AG09309 (cell line): ENCODE measurements around the gene GRIN1.

Experiments used
- DNase-seq: peaks from one replicate; pipeline ENCODE4 v3.0.0-alpha.2; 2010; ENCODE audit warnings: low read depth
- H3K4me3 ChIP-seq: 2 replicates; pipeline ENCODE4 v1.5.1; 2011; ENCODE audit warnings: mild to moderate bottlenecking, low read depth, low read length, moderate library complexity; ENCODE audit not compliant: control insufficient read depth
- TF ChIP-seq, protein P1 (sequence below): IDR thresholded peaks from 2 replicates; pipeline ENCODE4 v1.5.1; 2011; ENCODE audit warnings: mild to moderate bottlenecking, low read depth, low read length, inconsistent platforms; ENCODE audit not compliant: insufficient read depth, control insufficient read depth; ENCODE audit errors: missing control alignments

Gene GRIN1

DNA sequence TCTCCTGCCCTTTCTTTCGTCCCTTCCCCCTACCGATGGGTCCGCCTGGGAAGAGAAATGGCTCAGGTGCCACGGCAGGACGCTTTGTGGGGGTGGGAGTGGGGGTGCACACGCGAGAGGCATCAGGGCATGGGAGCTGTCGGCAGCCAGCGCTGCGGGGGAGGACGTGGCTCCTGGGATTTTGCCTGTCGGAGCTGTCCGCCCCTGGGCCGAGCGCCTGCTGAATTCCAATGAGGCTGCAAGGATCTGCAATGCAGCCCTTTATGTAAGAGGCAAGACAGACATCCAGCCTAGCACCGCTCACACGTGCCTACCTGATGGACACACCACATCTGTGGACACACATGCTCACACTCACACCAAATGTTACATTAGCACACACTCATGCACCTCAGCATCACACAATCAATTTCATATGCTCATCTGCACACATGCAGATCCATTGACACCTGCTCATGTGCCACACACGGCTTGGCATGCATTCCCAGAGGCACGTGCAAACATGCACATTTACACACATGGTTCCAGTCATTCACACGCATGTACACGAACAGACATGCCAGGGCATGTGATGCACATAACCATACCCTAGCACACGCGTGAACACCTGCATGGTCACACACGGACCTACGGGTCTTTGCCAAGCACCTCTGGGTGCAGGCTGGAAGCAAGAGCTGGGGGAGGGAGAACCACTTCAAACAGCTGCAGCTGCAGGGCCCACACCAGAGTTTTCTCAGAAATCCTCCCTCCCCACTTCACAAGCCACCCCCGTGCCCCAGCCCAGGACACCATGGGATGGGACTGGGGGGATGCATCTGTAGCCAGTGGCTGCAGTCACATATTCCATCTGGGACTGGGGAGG is 1.4 kb downstream of the GRIN1 start:
- DNase-seq: no peak
- TF ChIP-seq, protein P1, sequence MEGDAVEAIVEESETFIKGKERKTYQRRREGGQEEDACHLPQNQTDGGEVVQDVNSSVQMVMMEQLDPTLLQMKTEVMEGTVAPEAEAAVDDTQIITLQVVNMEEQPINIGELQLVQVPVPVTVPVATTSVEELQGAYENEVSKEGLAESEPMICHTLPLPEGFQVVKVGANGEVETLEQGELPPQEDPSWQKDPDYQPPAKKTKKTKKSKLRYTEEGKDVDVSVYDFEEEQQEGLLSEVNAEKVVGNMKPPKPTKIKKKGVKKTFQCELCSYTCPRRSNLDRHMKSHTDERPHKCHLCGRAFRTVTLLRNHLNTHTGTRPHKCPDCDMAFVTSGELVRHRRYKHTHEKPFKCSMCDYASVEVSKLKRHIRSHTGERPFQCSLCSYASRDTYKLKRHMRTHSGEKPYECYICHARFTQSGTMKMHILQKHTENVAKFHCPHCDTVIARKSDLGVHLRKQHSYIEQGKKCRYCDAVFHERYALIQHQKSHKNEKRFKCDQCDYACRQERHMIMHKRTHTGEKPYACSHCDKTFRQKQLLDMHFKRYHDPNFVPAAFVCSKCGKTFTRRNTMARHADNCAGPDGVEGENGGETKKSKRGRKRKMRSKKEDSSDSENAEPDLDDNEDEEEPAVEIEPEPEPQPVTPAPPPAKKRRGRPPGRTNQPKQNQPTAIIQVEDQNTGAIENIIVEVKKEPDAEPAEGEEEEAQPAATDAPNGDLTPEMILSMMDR: no peak
- no peak overlapping the region for H3K4me3 ChIP-seq

DNA sequence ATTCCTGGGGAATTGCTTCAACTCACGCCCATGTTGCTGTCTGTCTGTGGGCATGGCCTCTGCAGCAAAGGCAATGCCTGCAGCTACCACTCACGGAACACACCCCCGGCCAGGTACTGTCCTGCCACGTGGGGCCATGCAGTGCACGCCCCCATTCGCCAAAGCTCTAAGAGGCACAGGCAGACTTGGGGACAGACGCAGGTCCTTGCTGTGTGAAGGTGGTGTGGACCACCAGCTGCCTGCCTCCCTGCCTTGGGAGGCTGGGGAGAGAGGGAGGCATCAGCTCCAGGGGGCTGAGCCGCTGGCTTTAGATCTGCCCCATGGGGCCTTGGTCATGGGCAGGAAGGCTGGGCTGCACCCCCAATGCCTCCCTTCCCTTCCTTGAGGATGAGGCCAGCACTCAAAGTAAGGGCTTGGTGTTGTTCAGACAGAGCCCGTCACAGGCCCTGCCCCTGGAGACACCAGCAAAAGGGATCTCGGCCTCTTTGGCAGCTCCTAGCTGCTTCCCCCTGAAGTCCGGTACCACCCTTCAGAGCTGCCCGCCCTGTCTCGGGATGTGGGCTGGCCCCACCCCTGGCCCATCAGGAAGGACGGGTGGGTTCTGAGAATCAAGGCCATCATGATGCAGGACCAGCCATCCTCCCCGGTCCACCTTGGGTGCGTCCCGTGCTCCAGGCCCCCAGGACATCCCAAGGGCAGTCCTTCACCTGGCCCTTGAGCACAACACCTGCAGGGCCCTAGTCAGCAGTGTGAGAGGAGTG is 2.3 kb downstream of the GRIN1 start:
- DNase-seq: no peak
- TF ChIP-seq, protein P1: no peak
- H3K4me3 ChIP-seq: no peak overlapping the region

DNA sequence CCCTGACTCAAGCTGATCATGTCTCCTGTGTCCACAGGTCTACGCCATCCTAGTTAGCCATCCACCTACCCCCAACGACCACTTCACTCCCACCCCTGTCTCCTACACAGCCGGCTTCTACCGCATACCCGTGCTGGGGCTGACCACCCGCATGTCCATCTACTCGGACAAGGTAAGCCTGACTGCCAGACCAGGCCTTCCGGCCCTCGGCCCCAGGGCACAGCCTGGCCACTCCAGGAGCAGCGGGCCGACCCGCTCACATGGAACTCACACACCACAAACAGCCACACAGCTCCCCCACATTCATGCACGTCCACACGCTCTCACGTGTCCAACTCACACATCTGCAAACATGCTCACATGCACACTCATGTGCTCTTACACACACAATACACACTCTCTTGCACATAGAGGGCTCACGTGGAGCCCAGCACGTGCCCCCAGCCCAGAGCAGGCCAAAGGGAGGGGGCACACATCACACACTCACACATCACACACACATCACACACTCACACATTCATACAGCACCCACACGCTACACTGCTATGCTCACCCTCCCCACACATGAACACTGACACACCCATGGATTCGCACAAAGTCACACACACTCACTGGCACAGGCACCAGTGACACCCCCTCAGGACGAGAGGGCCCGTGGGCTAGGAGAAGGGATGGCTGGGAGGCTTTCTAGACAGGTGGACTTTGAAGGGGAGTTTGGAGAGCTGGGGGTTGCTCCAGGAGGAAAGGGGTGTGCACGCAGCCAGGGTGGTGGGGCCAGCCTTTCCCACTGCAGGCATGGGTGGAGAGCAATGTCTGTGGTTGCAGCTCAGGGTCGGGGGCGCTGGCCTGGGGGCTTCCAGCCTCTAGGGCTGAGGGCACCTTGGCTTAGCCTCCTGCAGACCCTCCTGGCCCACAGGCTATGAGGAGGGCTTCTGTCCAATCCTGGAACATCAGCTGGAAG is 3.3 kb downstream of the GRIN1 start:
- TF ChIP-seq, protein P1: no peak

DNA sequence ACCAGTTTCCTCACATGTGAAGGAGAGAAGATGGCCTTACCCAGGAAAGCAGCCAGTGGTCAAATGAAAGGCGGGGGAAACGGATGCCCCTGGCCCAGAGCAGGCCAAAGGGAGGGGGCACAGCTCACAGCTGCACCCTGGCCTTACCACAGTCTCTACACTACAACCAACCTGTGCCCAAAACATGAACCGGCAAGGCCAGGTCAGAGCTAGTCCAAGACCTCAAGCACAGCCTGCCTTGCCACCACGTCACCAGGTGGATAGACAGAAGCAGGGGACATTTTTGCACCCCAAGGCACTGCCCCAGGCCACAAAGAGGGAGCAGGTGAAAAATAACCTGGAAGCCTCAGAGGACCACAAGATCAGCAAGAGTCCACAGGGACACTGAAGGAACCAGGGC is 4.5 kb downstream of the GRIN1 start:
- TF ChIP-seq, protein P1: no peak
- no peak for DNase-seq

More for the DNA sequence above, 3.3 kb downstream of the GRIN1 start:
- no peak overlapping the region for H3K4me3 ChIP-seq
- no peak for DNase-seq

DNA sequence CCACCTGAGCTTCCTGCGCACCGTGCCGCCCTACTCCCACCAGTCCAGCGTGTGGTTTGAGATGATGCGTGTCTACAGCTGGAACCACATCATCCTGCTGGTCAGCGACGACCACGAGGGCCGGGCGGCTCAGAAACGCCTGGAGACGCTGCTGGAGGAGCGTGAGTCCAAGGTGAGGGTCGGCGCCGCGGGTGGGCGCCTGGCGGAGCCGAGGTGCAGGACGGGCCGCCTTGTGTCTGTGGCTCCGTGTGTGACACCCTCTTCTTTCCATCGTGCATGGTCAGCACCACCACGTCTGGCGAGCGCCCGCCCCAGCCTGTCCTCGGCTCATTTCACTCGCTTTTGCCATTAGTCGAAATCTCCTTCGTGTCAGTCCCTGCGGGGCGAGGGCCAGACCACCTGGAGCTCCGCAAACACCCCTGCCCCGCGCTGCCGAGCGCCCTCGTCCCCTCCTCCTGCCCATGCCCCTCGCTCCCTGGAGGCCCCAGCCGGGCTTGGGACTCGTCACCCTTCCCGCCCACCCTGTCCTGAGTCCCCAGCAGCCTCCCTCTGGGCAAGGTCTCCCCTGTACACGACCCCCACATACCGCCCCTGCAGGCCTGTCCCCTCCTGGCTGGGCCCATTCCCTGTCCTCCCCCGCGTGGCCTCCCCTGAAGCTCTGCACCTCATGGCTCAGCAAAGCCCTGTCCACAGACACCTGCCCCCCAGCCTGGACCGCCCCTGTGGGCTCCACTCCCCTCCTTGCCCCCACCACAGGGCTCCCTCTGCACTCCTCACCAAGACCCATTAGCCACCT is 7.0 kb downstream of the GRIN1 start:
- TF ChIP-seq, protein P1: no peak
- H3K4me3 ChIP-seq: no peak overlapping the region
- no peak for DNase-seq

More for the DNA sequence above, 4.5 kb downstream of the GRIN1 start:
- H3K4me3 ChIP-seq: no peak overlapping the region
